ENCODE data around the gene ARHGEF10L. TPM values are rescaled to one million over a fixed set of nuclear protein-coding genes. Genes with fewer than 3 reads are reported as not detected.

The ARHGEF10L gene
- total RNA-seq, 2 experiments from 2014 or later, result not detected

DNA sequence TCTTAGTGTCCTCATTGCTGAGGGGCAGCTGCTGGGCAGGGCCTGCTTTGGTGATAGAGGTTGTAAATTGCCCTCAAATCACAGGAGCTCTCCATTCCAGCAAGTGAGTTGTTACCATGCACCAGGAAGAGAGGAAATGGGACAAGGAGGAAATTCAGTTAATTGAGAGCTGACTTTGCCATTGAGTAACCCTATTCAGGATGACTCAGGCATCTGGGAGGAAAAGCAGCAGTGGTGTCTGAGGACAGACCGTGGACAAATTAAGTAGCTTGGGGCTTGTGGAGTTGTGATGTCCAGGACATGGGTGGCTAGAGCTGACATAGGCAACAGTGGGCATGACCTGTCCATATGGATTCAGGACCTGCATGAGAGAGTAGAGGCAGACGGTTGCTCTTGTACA, 5.9 kb downstream of the ARHGEF10L start:
- ChIA-PET CTCF (interaction anchor here (0.6 kb wide), 1 partner anchor 45 kb away, joined by 3 read pairs; no protein-coding TSS in a partner anchor), POLR2A (no interaction called here)

DNA sequence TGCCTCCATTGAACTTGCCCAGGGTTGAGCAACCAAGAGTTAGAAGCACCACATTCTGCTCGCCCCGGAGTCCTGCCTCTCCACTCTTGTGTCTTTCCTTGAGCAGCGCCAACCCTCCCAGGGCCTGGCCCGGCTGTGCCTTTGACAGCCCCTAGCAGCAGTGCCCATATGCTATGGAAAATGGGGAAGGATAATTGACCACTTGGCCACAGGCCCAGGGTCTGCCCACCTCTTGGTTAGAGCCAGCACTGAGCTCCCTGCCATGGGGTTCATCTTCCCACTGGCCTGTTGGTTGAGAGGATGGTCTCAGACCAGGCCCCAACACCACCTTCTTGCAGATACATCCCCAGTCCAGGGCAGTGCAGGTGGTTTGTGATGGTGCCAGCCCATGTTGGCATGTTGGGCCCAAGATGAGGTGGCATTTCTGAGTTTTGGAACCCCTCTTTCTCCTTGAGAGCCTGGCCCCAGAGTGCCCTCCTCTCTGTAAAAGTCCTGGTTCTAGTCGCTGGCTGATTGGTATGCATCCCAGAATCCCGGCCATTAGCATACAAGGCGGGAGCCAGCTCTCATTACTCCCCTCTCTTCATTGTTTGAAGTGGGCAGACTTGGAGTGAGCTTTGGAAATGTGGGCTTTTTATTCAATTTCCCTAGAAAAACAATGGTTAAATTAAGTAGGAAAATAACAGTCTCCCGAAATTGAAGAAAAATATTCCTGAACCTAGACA, 7.6 kb downstream of the ARHGEF10L start:
- CTCF ChIA-PET, result no interaction called here

DNA sequence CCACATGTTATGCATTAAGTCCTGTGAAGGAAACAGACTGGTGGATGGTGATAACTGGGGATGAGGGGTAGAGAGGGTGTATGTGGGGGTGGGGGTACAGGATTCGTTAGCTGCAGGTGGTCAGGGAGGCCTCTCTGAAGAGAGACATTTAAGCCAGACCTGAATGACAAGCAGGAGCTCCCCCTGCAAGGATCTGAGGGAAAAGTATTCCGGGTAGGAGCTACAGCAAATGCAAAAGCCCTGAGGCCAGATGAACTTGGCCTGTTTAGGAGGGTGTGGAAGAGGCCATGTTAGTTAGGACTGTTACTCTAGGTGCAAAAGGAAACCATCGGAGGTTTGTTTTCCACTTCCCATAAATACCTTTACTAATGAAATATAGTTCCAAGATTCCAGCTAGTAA, 9.9 kb downstream of the ARHGEF10L start:
- ChIA-PET POLR2A (no interaction called here), CTCF (no interaction called here)

More for the DNA sequence above, 7.6 kb downstream of the ARHGEF10L start:
- POLR2A ChIA-PET, result no interaction called here

DNA sequence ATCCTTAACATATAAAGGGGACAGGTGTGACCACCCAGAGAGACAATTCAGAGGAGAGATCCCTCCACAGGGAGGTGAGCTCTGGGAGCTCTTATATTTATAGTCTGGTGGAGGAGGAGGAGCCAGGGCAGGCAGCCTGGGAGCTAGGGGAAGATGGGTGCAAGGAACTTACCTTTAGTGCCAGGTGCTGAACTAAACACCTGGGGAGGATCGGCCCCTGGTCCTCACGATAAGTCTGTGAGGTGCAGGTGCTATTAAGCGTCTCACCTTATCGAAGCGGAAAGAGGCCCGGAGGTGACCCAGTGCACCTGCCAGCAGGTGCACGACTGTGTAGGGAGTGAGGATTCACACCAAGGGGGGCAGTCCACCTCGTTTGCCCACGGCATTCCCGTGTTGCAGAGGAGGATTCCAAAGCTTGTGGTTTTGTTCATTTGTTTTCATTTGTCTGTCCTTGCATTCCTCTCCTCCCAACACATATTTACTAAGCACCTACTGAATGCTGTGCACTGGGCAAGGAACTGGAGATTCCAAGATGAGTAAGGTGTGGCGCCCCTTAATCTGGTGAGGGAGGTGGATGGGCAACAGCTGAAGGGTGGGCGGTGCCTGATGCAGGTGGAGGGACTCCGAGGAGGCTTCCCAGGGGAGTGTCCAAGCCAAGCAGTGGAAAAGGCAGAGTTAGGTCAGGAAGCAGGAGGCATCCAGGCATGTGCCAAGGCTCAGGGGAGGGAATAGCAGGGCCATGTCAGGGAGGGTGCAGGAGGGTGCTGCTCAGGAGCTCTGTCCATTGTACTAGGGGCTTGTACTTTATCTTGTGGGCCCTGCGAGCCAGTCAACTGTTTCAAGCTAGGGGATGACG, 11.5 kb downstream of the ARHGEF10L start:
- POLR2A ChIA-PET, result no interaction called here

DNA sequence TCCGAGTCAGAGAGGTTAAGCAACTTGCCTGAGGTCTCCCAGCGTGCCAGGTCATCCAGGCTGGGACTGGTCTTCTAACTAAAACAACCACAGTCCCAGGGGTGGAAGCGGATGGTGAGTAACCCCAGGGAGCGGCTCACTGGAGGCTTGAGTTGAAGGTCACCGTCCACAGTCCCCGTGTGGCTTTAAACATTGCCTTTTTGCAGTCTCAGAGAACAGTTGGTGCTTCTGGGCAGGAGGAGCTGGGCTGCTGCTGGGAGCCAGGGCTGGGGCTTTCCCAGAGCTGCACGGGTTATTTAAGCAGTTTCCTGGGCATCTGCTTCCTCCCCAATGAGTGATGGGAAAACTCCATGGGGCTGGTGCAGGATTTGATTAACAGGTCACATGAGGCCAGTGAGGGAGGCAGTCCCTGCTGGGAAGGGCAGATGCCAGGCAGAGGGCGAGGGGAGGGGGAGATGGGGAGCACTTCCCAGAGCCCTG, 12.3 kb downstream of the ARHGEF10L start:
- CTCF ChIA-PET, result no interaction called here
- POLR2A ChIA-PET, result no interaction called here

More for the DNA sequence above, 11.5 kb downstream of the ARHGEF10L start:
- CTCF ChIA-PET, result no interaction called here

DNA sequence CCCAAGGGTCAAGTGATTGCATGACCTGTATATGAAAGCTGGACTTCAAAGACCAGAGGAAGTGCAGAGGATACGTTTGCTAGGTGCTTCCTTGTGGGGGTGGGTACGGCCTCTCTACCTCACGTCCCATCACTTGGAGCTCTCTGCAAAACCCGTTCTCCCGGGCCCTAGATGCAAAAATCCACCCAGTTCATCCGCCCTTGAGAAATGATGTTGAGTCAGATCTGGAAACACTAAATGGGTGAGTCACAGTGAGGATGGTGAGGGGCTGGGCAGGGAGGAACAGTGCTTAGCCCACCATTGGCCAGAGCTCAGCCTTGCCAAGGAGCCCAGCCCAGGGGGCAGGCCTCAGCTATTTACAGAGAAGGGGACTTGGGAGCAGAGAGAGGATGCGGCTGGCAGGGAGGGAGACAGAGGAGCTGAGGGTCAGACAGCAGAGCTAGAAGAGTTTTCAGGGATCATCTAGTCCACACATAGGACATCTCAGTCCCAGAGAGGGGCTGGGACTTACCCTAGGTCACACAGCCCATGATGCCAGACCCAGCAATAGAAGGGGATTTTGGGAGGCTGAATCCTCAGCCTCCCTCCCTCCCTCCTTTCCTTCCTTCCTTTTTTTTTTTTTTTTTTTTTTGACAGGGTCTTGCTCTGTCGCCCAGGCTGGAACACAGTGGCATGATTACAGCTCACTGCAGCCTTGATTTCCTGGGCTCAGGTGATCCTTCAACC, 14.6 kb downstream of the ARHGEF10L start:
- CTCF ChIA-PET, result interaction anchor here (0.5 kb wide), 1 partner anchor 383 kb away, joined by 3 read pairs; no protein-coding TSS in a partner anchor
- POLR2A ChIA-PET, result interaction anchor here (0.6 kb wide), 1 partner anchor 424 kb away, joined by 4 read pairs; no protein-coding TSS in a partner anchor

DNA sequence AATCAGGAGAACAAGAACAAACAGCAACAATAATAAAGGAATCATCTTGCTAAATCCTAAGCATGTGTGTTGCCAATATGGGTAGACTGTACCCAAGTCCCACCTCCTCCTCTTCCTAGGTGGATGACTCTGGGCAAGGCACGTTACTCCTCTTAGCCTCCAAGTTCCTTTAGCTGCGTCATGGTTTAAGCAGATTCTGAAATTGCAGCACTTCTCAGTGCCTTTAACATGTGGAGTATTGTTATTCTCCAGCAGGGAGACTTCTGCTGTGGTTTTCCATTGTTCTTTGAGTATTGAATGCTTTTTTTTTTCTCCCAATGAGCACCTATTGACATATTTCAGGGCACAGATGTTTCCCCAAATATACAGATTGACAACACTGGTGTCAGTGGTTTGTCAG, 15.5 kb downstream of the ARHGEF10L start:
- ChIA-PET POLR2A (no interaction called here), CTCF (no interaction called here)

DNA sequence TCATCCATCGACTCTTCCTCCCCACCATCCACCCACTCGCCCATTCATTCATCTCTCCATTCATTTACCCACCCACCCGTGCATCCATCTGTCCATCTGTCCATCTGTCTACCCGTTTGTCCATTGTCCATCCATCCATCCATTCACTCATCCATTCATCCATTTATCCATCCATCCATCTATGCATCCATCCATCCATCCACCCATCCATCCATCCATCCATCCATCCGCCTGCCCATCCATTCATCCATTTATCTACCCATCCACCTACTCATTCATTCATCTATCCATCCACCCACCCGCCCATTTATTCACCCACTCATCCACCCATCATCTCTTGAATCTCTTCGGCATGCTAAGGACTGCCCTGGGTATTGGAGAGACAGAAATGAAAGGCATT, 18.5 kb downstream of the ARHGEF10L start:
- ChIA-PET POLR2A (no interaction called here), CTCF (interaction anchor here (1.4 kb wide), 1 partner anchor 14 kb away, joined by 3 read pairs; no protein-coding TSS in a partner anchor)

DNA sequence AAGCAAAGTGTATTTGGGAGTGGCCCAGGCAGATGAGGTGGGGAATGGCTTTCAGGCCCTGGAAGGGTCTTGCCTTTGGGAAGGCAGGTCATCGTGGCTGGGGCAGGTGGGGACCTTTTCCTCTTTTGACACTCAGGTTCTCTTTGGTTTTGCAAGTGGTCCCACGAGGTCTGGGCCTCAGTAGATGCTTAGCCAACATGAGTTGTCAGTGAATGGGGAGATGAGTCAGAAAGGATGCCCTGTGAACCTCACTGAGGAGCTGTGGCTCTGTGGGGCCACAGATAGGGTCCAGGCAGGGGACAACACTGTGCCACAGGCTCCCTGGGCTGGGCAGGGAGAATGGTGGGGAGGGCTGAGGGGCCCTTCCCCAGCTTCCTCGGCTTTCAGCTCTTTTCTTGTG, 19.0 kb downstream of the ARHGEF10L start:
- CTCF ChIA-PET, result no interaction called here

DNA sequence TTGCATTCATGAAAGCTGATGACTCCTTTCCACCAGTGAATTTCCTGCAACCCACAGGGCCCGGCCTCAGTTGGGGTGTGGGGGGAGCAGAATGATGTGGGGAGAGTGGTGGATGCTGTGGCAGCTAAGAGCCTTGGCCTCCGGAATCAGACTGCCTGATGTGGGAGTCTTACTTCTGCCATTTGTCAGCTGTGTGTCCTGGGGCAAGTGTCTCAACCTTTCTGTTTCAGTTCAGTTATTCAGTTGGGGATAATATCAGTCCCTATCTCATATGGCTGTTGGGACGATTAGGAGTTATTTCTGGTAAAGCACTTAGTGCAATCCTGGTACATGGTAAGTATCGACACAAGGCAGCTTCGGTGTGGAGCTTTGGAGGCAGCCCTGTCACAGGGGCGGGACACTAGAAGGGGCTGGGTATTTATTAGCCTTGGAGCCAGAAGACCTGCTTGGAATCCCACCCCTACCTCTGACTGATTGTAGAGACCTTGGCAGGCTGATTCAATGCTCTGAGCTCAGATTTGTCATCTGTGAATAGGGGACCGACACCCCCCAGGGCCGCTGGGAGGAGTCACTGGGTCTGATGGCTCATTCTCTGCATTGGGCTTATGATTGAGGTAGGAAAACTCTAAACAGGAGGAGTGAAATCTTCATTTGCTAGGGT, 19.6 kb downstream of the ARHGEF10L start:
- CTCF ChIA-PET, result no interaction called here
- POLR2A ChIA-PET, result no interaction called here

More for the DNA sequence above, 19.0 kb downstream of the ARHGEF10L start:
- POLR2A ChIA-PET, result no interaction called here

DNA sequence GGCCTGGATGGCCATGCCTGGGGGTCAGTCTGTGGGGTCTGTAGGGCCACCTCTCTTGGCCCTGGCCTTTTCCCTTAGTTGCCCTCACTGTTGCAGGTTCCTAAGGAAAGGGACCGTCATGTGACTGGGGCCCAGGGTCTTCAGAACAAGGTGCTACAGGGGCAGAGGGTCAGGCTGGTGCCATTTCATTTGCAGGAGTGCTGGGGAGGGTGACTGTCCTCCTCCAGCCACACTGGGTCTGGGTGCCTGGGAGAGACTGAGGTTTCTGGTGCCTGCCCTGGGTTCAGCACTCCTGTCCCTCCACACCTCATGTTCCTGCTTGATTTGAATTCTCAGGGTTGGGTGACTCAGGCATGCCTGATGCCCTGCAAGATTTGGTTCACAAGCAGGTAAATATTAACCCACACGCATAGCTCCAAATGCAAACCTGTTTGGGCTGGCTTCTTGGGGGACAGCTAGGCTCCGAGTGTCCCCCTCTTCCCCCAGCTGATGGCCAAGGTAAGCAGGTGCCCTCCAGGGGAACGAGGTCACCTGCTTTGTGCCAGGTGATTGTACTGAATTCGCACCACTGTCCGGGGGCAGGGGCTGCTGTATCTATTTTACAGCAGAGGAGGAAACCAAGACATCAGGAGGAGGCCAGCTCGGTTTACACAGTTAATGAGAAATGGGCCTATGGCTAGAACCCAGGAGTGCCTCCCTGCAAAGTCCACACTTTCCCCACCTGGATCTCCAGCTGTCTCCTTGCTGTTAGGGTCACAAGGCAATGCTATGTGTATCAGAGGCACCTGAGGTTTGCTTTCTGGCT, 20.3 kb downstream of the ARHGEF10L start:
- ChIA-PET CTCF (no interaction called here), POLR2A (no interaction called here)

DNA sequence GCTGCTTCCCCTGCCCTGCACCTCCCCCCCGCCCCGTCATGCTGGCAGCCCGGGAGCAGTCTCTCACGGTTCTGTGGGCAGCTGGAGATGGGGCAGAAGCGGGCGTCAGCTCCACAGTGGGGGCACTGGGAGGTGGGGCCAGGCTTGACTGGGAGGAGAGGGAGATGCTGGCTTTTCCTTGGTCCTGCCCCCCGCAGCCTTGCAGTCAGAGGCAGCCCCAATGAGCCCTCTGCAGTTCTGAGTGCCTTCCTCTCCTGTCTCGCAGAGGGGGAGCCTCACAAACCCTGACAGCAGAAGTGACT, 21.7 kb downstream of the ARHGEF10L start:
- ChIA-PET CTCF (no interaction called here), POLR2A (no interaction called here)

DNA sequence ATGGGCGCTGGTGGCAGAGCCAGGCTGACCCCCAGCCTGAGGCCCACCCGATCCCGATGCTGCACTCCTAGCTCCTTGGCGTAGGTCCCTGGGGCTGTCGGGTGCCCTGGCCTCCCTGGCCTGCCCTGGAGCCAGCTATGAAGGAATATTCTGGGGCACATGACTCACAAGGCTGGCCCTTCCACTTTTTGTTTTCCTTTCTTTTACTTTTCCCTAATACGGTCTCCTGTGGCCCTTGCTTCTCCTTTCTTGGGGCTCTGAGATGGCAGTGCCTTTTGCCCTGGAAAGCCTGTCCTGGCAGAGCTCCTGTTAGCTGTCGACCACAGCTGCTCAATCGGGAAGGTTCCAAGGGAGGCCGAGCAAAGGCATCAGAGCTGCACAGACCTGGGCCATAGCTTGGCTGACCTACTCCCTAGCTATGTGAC, 22.1 kb downstream of the ARHGEF10L start:
- ChIA-PET POLR2A (no interaction called here), CTCF (no interaction called here)

DNA sequence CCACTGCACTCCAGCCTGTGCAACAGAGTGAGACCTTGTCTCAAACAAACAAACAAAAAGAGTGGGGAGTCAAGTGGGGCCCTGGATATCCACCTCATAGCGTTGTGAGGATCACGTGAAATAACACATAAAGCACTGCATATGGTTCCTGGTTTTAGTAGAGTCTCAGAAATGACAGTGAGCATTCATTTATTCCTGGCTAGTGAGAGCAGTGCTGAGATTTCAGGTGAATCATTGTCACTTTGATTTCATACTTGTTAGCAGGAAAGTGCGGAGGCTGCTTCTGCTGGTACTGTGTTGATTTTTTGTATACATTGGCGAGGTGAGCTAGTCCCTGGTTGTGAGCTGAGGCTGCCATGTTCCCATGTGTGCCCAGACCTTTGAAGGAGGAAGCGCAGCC, 22.9 kb downstream of the ARHGEF10L start:
- ChIA-PET CTCF (no interaction called here), POLR2A (no interaction called here)

DNA sequence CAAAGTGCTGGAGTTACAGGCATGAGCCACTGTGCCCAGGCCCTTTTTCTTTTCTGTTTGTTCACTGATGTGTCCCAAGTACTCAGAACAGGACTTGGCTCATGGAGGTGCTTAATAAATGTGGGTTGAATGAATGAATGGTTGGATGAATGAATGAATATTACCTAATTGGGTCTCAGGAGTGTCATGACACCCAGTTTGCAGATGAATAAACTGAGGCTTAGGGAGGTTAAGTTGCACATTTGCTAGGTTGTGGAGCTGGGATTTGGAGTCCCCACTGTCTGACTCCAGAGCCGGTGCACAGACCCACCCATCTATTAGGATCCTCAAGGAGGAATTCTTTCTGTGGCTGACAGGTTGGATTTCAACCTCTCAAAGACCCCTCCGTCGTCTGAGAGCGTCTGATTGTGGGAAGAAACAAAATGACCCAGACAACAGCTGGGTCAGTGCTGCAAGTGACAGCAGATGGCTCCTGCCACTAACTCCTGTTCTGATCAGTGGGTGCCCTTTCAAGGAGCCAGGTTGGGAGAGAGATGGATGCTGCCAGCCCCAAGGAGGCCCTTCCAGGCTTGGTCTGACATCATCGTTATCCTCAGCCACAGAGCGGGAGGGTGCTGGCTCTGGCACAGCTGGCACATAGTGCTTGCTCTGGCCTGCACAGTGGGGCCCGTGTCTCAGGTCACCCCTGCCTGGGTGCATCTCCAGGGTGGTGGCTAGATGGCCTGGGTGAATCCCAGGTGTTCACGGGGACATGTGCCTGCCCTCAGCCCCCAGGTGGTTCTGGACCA, 24.2 kb downstream of the ARHGEF10L start:
- POLR2A ChIA-PET, result no interaction called here
- CTCF ChIA-PET, result no interaction called here

DNA sequence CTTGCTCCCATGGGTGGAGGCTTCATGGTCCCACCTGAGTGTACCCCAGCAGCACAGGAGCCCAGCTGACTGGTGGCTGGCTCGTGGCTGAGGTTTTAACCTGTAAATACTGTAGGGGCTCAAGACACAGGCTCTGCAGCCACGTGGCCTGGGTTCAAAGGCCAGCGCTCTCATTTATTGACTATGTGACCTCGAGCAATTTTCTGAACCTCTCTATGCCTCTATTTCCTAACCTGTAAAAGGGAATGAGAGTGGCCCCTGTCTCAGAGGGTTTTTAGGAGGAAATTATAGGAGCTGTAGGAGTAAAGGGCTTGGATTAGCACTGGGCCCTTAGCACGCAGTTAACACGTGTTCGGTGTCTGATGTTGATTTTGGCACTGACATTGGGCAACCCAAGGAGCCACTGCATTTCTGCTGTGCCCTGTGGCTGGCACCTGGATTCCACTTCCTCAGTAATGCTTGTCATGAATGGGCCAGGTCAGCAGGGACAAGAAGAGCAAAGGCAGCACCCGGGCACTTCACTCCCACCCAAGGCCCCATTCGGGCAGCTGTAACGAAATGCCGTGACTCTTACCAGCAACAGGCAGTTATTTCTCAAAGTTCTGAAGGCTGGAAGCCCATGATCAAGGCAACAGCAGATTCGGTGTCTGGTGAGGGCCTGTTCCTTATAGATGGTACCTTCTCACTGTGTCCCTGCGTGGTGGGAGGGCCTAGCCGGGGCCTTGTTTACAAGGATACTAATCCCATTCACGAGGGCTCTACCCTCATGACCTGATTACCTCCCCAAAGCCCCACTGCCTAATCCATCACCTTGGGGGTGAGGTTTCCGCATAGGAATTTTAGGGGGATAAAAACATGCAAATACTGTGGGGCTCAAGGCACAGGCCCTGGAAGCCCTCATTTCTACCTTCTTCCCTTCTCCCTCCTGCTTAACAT, 25.2 kb downstream of the ARHGEF10L start:
- POLR2A ChIA-PET, result no interaction called here
- CTCF ChIA-PET, result no interaction called here

DNA sequence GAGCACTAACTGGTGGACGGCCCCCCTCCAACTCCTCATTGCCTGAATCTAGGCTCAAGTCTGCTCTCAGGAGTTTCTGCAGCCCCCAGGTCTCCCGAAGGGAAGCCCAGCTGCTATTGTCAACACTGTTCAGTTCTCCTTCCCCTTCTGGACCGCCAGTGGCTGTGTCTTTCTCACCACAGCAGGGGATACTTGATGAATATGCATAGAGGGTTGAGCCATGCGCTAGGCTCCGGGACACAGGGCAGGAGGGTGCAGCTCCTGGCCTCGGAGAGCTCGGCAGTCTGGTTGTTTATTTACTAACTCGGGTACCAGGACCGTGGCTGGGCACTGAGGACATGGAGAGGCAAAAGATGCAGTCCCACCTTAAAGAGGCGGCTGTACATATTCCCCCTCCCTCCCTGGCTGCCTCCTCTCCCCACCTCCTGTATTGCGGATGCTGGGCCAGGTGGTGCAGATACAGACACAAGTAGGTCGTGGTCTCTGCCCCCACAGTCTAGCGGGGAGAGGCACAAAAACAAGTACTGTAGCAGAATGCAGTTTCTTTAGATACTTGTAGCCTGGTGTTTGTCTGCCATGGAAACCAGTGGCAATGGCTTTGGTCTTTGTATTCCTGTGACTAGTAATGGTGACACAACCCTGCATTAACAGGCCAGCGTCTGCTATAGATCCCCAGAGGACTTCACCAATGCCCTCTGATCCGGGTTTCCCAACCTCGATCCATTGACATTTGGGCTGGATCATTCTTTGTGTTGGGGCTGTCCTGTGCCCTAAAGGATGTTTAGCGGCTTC, 26.2 kb downstream of the ARHGEF10L start:
- ChIA-PET CTCF (no interaction called here), POLR2A (no interaction called here)
